GM23338 (cell line): Measurements from ENCODE around the gene KCNQ1OT1. TPM values are rescaled to one million over a fixed set of nuclear protein-coding genes. Genes with fewer than 3 reads are reported as not detected.

Source experiments
- ATAC-seq: fragments of 200-7000 bp; cut with Tn5 transposase; 3 replicates; pipeline ENCODE4 v1.9.1; 2020
- DNase-seq: peaks from one replicate; pipeline ENCODE4 v3.0.0-alpha.2; 2015; ENCODE audit warnings: low spot score
- H2AFZ ChIP-seq: fragments of 200-600 bp; sonication (generic); 2 replicates; pipeline ENCODE4 v1.8.0; 2016; ENCODE audit warnings: antibody characterized with exemption, mild to moderate bottlenecking, moderate library complexity
- H3F3A ChIP-seq: fragments of 200-600 bp; sonication (generic); replicated peaks from 2 replicates; pipeline ENCODE4 v1.8.0; 2017; ENCODE audit warnings: antibody characterized with exemption, mixed run types, low read depth
- H3K27ac ChIP-seq: fragments of 200-600 bp; sonication (generic); 2 replicates; pipeline ENCODE4 v1.6.1; 2016; ENCODE audit warnings: low read depth
- H3K27me3 ChIP-seq: fragments of 200-600 bp; sonication (generic); 2 replicates; pipeline ENCODE4 v1.8.0; 2016; ENCODE audit warnings: mild to moderate bottlenecking, mixed run types, moderate library complexity; ENCODE audit not compliant: insufficient read depth
- H3K36me3 ChIP-seq: fragments of 200-600 bp; sonication (generic); 2 replicates; pipeline ENCODE4 v1.8.0; 2016; ENCODE audit warnings: mild to moderate bottlenecking; ENCODE audit not compliant: insufficient read depth
- H3K4me1 ChIP-seq: fragments of 200-600 bp; sonication (generic); 2 replicates; pipeline ENCODE4 v1.8.0; 2016; ENCODE audit warnings: mild to moderate bottlenecking, moderate library complexity; ENCODE audit not compliant: insufficient read depth
- H3K4me2 ChIP-seq: fragments of 200-600 bp; sonication (generic); 2 replicates; pipeline ENCODE4 v1.7.1; 2017; ENCODE audit warnings: mixed run types
- H3K4me3 ChIP-seq: fragments of 200-600 bp; sonication (generic); 2 replicates; pipeline ENCODE4 v1.6.1; 2016; ENCODE audit warnings: mixed run types
- H3K79me2 ChIP-seq: fragments of 200-600 bp; sonication (generic); replicated peaks from 2 replicates; pipeline ENCODE4 v1.8.0; 2017; ENCODE audit warnings: mild to moderate bottlenecking; ENCODE audit not compliant: insufficient read depth
- H3K9me2 ChIP-seq: fragments of 200-600 bp; sonication (generic); 2 replicates; pipeline ENCODE4 v1.8.0; 2017; ENCODE audit not compliant: insufficient read depth
- H4K20me1 ChIP-seq: fragments of 200-600 bp; sonication (generic); replicated peaks from 2 replicates; pipeline ENCODE4 v1.8.0; 2017; ENCODE audit warnings: mild to moderate bottlenecking; ENCODE audit not compliant: insufficient read depth
- H3K27ac Mint-ChIP-seq: 2 replicates; pipeline ENCODE4 v1.8.0; 2020; ENCODE audit warnings: inconsistent platforms, mild to moderate bottlenecking, moderate library complexity, mixed read lengths
- H3K27me3 Mint-ChIP-seq: 3 replicates; pipeline ENCODE4 v1.8.0; 2022; ENCODE audit warnings: low read depth, mild to moderate bottlenecking, moderate library complexity, mixed read lengths, inconsistent platforms; ENCODE audit not compliant: insufficient read depth, poor library complexity
- H3K36me3 Mint-ChIP-seq: 3 replicates; pipeline ENCODE4 v1.8.0; 2021; ENCODE audit warnings: low read depth, mild to moderate bottlenecking, inconsistent platforms, moderate library complexity, mixed read lengths
- H3K4me1 Mint-ChIP-seq: 3 replicates; pipeline ENCODE4 v1.8.0; 2020; ENCODE audit warnings: mild to moderate bottlenecking, inconsistent platforms, mixed read lengths
- H3K4me3 Mint-ChIP-seq: 3 replicates; pipeline ENCODE4 v1.8.0; 2021; ENCODE audit warnings: moderate library complexity, mild to moderate bottlenecking, inconsistent platforms, mixed read lengths
- H3K9me3 Mint-ChIP-seq: 3 replicates; pipeline ENCODE4 v1.8.0; 2020; ENCODE audit warnings: moderate library complexity, mild to moderate bottlenecking, inconsistent platforms, mixed read lengths
- CREB1 ChIP-seq: fragments of 250-450 bp; sonication (Bioruptor Pico); IDR thresholded peaks from 2 replicates; pipeline ENCODE4 v1.5.0; 2020; ENCODE audit warnings: low read depth, mild to moderate bottlenecking, moderate library complexity
- EZH2 ChIP-seq: fragments of 200-600 bp; sonication (generic); IDR thresholded peaks from one replicate; pipeline ENCODE4 v1.8.0; 2017; ENCODE audit warnings: antibody characterized with exemption, mild to moderate bottlenecking, low read depth; ENCODE audit not compliant: unreplicated experiment
- NANOG ChIP-seq: IDR thresholded peaks from 2 replicates; pipeline ENCODE4 v1.6.1; 2016; ENCODE audit warnings: antibody characterized with exemption, borderline replicate concordance
- POLR2AphosphoS5 ChIP-seq: IDR thresholded peaks from 2 replicates; pipeline ENCODE4 v1.6.1; 2016; ENCODE audit warnings: antibody characterized with exemption, low read depth
- STAT1 ChIP-seq: IDR thresholded peaks from one replicate; pipeline ENCODE4 v1.6.1; 2016; ENCODE audit warnings: antibody characterized with exemption; ENCODE audit not compliant: unreplicated experiment
- ZNF114 ChIP-seq: fragments of 250-450 bp; sonication (Bioruptor Pico); IDR thresholded peaks from 2 replicates; pipeline ENCODE4 v1.5.0; 2020; ENCODE audit warnings: mild to moderate bottlenecking, moderate library complexity
- polyA plus RNA-seq: library from polyadenylated mRNA; unstranded; fragments of >200 nt; fragmentation: Nextera tagmentation; extraction: Ambion mirVana; gene quantifications from 2 replicates; pipeline ENCODE4 v1.2.1, GENCODE V29; 2016
- total RNA-seq: library from RNA; depleted of rRNA; stranded (reverse); fragments of >200 nt; shearing (Covaris generic); gene quantifications from 2 replicates; pipeline ENCODE4 v1.2.3, GENCODE V29; 2014
- TF ChIP-seq, protein P1 (sequence below), 2 experiments: fragments of 200-600 bp in 1 of 2; sonication (generic) in 1 of 2; conservative IDR thresholded peaks; 2 replicates each; pipeline versions ENCODE4 v1.5.1 to v1.6.1; 2016 to 2017; ENCODE audit warnings: antibody characterized with exemption in 2 of 2, low read depth in 2 of 2, mild to moderate bottlenecking in 2 of 2, moderate library complexity in 1 of 2
- TF ChIP-seq, protein P2 (sequence below): IDR thresholded peaks from 2 replicates; pipeline ENCODE4 v1.6.1; 2016; ENCODE audit warnings: antibody characterized with exemption
- TF ChIP-seq, protein P3 (sequence below): IDR thresholded peaks from one replicate; pipeline ENCODE4 v1.6.1; 2018; ENCODE audit warnings: antibody characterized with exemption; ENCODE audit not compliant: unreplicated experiment
- TF ChIP-seq, protein P4 (sequence below): fragments of 250-450 bp; sonication (Bioruptor Pico); IDR thresholded peaks from 2 replicates; pipeline ENCODE4 v1.5.0; 2020; ENCODE audit warnings: mild to moderate bottlenecking, moderate library complexity

KCNQ1OT1 gene
- total and polyA plus RNA-seq, 2 experiments from 2014 or later: 1.5 to 4.2 TPM

DNA sequence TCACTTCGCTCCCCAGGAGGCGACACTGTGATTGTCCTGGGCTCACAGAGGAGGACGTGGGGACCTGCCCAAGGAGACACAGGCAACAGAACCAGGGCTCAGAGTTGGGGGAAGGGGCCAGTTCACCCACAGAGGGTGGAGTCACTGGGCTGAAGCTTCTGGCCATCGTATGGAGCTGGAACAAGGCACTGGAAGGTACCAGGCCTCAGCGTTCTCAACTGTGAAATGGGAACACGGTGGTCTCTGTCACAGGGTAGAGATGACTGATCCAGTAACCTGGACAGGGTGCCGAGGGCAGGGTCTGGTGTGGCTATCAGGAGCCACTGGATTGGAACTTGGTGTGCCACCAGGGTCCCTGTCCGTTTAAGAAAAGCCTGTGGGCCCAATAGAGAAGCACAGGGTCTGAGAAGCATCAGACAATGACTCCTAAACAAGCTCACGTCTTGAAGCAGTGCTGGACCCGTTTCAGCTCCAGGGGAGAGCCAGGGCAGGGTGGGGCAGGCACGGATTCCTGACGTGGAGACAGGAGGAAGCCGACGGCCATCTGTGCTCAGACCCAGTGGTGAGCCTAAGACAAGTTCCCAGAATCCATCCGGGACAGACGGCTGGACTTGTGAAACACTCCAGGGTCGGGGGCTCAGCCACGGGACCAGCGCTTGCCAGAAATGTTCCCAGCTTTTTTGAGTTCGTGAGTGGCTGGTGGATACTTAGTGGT, 25.0 kb upstream of the KCNQ1OT1 start (continued):
- TF ChIP-seq, protein P1, sequence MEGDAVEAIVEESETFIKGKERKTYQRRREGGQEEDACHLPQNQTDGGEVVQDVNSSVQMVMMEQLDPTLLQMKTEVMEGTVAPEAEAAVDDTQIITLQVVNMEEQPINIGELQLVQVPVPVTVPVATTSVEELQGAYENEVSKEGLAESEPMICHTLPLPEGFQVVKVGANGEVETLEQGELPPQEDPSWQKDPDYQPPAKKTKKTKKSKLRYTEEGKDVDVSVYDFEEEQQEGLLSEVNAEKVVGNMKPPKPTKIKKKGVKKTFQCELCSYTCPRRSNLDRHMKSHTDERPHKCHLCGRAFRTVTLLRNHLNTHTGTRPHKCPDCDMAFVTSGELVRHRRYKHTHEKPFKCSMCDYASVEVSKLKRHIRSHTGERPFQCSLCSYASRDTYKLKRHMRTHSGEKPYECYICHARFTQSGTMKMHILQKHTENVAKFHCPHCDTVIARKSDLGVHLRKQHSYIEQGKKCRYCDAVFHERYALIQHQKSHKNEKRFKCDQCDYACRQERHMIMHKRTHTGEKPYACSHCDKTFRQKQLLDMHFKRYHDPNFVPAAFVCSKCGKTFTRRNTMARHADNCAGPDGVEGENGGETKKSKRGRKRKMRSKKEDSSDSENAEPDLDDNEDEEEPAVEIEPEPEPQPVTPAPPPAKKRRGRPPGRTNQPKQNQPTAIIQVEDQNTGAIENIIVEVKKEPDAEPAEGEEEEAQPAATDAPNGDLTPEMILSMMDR (conservative IDR thresholded peaks at IDR 0.05; ENCODE audit: low read depth in 2 of 2): no peak
- TF ChIP-seq EZH2: no peak
- TF ChIP-seq, protein P2, sequence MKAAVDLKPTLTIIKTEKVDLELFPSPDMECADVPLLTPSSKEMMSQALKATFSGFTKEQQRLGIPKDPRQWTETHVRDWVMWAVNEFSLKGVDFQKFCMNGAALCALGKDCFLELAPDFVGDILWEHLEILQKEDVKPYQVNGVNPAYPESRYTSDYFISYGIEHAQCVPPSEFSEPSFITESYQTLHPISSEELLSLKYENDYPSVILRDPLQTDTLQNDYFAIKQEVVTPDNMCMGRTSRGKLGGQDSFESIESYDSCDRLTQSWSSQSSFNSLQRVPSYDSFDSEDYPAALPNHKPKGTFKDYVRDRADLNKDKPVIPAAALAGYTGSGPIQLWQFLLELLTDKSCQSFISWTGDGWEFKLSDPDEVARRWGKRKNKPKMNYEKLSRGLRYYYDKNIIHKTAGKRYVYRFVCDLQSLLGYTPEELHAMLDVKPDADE: no peak
- no peak for TF ChIP-seq POLR2AphosphoS5
- TF ChIP-seq, protein P3, sequence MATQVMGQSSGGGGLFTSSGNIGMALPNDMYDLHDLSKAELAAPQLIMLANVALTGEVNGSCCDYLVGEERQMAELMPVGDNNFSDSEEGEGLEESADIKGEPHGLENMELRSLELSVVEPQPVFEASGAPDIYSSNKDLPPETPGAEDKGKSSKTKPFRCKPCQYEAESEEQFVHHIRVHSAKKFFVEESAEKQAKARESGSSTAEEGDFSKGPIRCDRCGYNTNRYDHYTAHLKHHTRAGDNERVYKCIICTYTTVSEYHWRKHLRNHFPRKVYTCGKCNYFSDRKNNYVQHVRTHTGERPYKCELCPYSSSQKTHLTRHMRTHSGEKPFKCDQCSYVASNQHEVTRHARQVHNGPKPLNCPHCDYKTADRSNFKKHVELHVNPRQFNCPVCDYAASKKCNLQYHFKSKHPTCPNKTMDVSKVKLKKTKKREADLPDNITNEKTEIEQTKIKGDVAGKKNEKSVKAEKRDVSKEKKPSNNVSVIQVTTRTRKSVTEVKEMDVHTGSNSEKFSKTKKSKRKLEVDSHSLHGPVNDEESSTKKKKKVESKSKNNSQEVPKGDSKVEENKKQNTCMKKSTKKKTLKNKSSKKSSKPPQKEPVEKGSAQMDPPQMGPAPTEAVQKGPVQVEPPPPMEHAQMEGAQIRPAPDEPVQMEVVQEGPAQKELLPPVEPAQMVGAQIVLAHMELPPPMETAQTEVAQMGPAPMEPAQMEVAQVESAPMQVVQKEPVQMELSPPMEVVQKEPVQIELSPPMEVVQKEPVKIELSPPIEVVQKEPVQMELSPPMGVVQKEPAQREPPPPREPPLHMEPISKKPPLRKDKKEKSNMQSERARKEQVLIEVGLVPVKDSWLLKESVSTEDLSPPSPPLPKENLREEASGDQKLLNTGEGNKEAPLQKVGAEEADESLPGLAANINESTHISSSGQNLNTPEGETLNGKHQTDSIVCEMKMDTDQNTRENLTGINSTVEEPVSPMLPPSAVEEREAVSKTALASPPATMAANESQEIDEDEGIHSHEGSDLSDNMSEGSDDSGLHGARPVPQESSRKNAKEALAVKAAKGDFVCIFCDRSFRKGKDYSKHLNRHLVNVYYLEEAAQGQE: no peak
- TF ChIP-seq STAT1: no peak
- no peak for TF ChIP-seq ZNF114 (CRISPR knock-in tag)

DNA sequence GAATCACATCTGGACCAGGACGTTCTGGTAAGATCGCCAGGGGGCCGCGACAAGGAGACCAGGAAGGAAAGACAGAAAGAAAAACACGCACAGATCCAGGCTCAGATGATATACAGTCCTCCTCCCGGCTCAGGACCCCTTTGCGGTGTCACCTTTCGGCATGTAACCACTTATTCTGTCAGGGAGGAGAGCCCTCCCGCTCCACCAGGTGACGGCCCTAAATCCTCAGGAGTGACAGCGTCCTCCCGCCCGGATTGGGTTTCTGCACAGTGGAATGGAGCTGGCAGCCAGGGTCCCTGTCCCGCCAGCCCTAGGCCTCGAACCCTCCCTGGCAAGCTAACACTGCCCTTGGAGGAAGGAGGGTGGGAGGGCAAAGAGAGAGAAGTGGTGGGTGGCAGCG, 24.3 kb upstream of the KCNQ1OT1 start:
- Histone ChIP-seq H3K4me2 (no peak overlapping the region), H3K9me2 (no peaks in the 10 kb centered on the region), H4K20me1 (no peaks in the 10 kb centered on the region), H2AFZ (no peak overlapping the region), H3K36me3 (no peaks in the 10 kb centered on the region), H3K27ac (no peak overlapping the region), H3K4me3 (no peak overlapping the region), H3K4me1 (peaks cover 18% of the 10 kb centered on the region), H3K79me2 (no peaks in the 10 kb centered on the region), H3F3A (no peaks in the 10 kb centered on the region), H3K27me3 (peaks cover 39% of the 10 kb centered on the region)
- H3K4me3 Mint-ChIP-seq: no peak overlapping the region; the same call in 2 of the 3 replicates
- ATAC-seq (no peak), DNase-seq (no peak)
- H3K36me3 Mint-ChIP-seq: no peaks in the 10 kb centered on the region
- peaks cover 5% of the 10 kb centered on the region; the same call in 2 of the 3 replicates for H3K9me3 Mint-ChIP-seq
- H3K4me1 Mint-ChIP-seq: peaks cover 31% of the 10 kb centered on the region
- no peak overlapping the region for H3K27ac Mint-ChIP-seq
- H3K27me3 Mint-ChIP-seq: peaks cover 79% of the 10 kb centered on the region
- TF ChIP-seq, protein P2: no peak
- no peak for TF ChIP-seq NANOG
- no peak for TF ChIP-seq EZH2
- TF ChIP-seq CREB1 (CRISPR knock-in tag): no peak
- no peak for TF ChIP-seq ZNF114 (CRISPR knock-in tag)
- TF ChIP-seq, protein P4, sequence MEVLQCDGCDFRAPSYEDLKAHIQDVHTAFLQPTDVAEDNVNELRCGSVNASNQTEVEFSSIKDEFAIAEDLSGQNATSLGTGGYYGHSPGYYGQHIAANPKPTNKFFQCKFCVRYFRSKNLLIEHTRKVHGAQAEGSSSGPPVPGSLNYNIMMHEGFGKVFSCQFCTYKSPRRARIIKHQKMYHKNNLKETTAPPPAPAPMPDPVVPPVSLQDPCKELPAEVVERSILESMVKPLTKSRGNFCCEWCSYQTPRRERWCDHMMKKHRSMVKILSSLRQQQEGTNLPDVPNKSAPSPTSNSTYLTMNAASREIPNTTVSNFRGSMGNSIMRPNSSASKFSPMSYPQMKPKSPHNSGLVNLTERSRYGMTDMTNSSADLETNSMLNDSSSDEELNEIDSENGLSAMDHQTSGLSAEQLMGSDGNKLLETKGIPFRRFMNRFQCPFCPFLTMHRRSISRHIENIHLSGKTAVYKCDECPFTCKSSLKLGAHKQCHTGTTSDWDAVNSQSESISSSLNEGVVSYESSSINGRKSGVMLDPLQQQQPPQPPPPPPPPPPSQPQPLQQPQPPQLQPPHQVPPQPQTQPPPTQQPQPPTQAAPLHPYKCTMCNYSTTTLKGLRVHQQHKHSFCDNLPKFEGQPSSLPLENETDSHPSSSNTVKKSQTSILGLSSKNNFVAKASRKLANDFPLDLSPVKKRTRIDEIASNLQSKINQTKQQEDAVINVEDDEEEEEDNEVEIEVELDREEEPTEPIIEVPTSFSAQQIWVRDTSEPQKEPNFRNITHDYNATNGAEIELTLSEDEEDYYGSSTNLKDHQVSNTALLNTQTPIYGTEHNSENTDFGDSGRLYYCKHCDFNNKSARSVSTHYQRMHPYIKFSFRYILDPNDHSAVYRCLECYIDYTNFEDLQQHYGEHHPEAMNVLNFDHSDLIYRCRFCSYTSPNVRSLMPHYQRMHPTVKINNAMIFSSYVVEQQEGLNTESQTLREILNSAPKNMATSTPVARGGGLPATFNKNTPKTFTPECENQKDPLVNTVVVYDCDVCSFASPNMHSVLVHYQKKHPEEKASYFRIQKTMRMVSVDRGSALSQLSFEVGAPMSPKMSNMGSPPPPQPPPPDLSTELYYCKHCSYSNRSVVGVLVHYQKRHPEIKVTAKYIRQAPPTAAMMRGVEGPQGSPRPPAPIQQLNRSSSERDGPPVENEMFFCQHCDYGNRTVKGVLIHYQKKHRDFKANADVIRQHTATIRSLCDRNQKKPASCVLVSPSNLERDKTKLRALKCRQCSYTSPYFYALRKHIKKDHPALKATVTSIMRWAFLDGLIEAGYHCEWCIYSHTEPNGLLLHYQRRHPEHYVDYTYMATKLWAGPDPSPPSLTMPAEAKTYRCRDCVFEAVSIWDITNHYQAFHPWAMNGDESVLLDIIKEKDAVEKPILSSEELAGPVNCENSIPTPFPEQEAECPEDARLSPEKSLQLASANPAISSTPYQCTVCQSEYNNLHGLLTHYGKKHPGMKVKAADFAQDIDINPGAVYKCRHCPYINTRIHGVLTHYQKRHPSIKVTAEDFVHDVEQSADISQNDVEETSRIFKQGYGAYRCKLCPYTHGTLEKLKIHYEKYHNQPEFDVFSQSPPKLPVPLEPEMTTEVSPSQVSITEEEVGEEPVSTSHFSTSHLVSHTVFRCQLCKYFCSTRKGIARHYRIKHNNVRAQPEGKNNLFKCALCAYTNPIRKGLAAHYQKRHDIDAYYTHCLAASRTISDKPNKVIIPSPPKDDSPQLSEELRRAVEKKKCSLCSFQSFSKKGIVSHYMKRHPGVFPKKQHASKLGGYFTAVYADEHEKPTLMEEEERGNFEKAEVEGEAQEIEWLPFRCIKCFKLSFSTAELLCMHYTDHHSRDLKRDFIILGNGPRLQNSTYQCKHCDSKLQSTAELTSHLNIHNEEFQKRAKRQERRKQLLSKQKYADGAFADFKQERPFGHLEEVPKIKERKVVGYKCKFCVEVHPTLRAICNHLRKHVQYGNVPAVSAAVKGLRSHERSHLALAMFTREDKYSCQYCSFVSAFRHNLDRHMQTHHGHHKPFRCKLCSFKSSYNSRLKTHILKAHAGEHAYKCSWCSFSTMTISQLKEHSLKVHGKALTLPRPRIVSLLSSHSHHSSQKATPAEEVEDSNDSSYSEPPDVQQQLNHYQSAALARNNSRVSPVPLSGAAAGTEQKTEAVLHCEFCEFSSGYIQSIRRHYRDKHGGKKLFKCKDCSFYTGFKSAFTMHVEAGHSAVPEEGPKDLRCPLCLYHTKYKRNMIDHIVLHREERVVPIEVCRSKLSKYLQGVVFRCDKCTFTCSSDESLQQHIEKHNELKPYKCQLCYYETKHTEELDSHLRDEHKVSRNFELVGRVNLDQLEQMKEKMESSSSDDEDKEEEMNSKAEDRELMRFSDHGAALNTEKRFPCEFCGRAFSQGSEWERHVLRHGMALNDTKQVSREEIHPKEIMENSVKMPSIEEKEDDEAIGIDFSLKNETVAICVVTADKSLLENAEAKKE (CRISPR knock-in tag): no peak
- TF ChIP-seq POLR2AphosphoS5: no peak
